ENCODE measurements around the gene ARF5.

DNA sequence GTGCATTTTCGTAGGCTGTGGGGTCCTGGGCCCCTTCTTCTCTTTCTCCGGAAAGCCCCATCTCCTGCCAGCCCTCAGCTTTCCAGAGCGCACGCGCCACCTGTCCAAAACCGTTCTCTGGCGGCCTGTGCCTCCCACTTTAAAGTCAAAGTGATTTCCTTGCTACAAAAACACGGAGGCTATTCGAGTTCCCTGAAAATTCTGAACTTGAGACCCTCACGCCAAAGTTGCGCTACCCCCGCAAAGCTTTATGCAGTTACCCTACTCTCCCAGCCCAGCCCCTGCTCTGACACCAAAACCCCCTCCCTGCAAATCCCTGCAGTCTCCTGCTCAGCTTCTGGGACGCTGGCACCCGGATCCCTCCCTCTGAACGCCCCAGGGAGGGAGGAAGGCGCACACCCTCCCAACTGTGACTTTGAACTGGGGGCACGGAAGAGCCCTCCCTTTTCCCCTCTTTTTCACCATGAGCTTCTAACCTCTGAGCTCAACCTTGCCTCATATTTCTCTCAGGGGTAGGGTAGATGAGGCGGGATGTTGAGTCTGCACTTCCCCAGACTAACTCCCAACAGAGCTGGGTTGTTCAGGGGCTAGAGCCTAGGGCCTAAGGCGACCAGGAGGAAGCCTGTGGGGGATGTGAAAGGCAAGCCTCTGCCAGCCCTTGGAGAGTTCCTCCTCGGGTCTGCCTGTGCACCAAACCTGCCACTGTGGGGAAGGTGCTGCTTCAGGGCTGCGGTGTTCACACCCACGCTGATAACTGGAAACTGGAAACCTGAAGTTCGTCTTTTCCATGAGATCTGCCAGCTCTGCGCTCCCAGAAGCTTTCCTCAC is 32.4 kb downstream of the ARF5 start:
- TF ChIP-seq, protein P1, sequence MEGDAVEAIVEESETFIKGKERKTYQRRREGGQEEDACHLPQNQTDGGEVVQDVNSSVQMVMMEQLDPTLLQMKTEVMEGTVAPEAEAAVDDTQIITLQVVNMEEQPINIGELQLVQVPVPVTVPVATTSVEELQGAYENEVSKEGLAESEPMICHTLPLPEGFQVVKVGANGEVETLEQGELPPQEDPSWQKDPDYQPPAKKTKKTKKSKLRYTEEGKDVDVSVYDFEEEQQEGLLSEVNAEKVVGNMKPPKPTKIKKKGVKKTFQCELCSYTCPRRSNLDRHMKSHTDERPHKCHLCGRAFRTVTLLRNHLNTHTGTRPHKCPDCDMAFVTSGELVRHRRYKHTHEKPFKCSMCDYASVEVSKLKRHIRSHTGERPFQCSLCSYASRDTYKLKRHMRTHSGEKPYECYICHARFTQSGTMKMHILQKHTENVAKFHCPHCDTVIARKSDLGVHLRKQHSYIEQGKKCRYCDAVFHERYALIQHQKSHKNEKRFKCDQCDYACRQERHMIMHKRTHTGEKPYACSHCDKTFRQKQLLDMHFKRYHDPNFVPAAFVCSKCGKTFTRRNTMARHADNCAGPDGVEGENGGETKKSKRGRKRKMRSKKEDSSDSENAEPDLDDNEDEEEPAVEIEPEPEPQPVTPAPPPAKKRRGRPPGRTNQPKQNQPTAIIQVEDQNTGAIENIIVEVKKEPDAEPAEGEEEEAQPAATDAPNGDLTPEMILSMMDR (conservative IDR thresholded peaks at IDR 0.05; ENCODE audit: low read depth, low read length) = no peak
- no peak for TF ChIP-seq EZH2 (IDR thresholded peaks at IDR 0.05; ENCODE audit: borderline replicate concordance, low read depth, low read length, poor library complexity, severe bottlenecking)

All from A673 (cell line).